HEK293 (cell line): Measurements from ENCODE around the gene ERH.

ENCODE experiments used
- CTCF ChIP-seq: fragments of 450-650 bp; formaldehyde crosslinking; IDR thresholded peaks from 2 replicates; pipeline ENCODE4 v1.5.1; 2016; ENCODE audit warnings: missing biosample characterization, missing genetic modification characterization
- TSHZ1 ChIP-seq: fragments of 450-650 bp; formaldehyde crosslinking; IDR thresholded peaks from 2 replicates; pipeline ENCODE4 v1.5.1; 2016; ENCODE audit warnings: missing biosample characterization, missing genetic modification characterization, borderline replicate concordance

- TF ChIP-seq CTCF (tag by site-specific recombination): no peak
- no peak for TF ChIP-seq TSHZ1 (tag by site-specific recombination)
Measured at GRCh38 chr14:69398818-69399210, 715 bp upstream of the ERH start.
